ENCODE data around the gene PRKCE.

Gene PRKCE

DNA sequence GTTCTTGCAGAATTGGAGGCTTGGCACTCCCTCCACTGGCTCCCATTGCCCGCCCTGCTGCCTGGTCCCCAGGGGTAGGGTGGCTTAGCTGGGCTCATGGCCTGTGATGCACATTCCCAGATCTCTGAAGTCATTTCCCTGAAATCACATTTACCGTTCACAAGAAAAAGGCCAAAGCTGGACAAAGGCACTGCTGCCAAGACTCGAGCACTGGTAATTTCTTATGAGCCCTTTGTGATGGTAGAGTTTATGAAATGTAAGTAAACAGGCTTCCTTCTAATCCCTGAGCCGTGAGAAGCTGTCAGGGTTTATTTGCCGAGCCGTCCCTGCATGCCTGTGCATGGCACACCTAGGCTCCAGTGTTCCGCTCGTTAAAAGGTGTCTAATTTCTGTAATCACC, 398.6 kb downstream of the PRKCE start:
- DNase-seq (ENCODE audit: low read depth) = no peak

DNA sequence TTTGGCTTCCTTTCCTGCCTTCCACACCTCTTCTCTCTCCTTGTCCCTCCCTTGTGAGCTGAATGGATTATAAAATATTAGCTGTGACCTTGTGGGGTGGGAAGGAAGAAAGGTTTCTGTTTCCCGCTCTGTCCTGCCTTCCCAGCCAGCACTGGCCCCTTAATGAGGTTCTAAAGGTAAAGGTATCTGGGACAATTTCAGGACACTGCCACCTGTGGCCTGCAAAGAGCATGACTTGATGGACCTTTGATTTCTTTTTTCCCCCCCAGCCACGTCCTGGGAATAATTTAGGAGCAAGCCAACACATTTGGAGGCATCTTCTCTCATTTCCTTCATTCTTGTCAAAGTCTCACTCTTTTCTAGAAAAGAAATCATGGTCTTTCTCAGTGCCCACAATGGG, 399.0 kb downstream of the PRKCE start:
- no peak for DNase-seq (ENCODE audit: low read depth)

DNA sequence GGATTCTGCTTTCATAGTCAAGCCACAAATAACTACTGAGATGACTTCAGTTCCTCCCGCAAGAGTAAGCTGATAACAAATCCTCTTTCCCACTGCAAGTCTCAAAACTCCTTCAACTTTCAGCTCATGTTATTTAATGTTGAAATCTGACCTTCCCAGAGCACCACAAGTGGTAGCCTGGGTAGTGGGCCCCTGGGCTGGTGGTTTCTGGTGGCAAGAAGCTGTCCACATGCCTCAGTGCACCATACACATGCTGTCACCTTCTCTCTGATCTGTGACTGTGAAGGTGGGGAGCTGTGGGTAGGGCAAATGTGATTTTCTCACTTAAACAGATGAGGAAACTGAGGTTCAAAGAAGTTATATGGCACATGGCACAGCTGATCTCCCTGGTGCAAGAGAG, 399.6 kb downstream of the PRKCE start:
- DNase-seq (ENCODE audit: low read depth) = no peak

DNA sequence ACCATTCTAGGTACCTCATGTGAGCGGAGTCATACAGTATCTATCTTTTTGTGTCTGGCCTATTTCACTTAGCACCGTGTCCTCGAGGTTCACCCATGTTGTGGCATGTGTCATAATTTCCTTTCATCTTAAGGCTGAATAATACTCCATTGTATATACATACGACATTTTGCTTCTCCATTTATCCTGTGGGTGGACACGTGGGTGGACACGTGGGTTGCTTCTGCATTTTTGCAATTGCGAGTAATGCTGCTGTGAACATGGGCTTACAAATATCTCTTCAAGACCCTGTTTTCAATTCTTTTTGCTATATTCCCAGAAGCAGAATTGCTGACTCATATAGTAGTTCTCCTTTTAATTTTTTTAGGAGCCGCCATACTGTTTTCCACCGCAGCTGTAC, 402.1 kb downstream of the PRKCE start:
- DNase-seq (ENCODE audit: low read depth) = no peak

- no peak for DNase-seq (ENCODE audit: low read depth)
Measured at GRCh38 chr2:46056541-46056940, 405.1 kb downstream of the PRKCE start.

DNA sequence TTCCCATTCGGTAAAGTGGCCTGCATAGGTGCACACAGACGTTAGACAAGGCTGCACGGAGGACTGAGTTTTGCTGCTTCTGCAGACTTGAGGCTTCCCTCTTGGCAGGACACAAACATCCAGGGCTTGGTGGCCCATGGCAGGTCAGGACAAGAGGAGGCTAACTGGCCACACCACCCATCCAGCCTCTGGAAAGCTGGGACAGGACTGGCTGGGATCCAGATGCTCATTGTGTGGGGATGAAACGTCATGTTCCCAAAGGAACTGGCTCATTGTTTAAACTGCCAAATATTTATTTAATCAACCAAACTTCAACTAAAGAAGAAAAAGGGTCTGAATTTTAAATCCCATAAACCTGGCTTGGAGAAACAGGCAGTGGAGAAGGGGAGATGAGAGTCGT, 406.7 kb downstream of the PRKCE start:
- DNase-seq (ENCODE audit: low read depth) = no peak

DNA sequence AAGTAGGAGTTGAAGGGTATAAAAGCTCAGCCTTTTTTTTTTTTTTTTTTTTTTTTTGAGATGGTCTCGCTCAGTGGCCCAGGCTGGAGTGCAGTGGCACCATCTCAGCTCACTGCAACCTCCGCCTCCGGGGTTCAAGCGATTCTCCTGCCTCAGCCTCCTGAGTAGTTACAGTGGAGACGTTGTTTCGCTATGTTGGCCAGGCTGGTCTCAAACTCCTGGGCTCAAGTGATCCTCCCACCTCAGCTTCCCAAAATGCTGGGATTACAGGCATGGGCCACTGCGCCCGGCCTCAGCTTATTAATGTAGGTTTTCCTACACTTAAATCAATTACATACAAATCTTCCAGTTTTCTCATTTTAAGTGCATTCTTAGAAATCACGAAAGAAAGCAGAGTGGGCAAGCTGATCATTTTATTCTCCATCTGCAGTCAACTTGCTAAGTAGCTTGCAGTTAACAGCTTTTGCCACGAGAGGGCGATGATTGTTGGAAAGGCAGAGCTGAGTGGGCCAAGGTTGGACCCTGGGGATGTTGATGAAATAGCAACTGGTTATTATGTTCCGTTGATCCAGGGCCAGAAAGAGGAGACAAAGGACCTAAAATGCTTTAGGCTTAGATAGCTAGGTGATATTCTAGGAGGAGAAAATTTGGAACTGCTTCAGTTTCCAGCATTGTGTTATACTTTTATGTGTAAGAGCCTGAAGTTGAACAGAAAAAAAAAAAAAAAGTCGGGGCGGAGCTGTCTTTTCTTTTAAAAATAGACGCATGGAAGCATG, 411.4 kb downstream of the PRKCE start:
- DNase-seq (ENCODE audit: low read depth) = peak; percentile 52

DNA sequence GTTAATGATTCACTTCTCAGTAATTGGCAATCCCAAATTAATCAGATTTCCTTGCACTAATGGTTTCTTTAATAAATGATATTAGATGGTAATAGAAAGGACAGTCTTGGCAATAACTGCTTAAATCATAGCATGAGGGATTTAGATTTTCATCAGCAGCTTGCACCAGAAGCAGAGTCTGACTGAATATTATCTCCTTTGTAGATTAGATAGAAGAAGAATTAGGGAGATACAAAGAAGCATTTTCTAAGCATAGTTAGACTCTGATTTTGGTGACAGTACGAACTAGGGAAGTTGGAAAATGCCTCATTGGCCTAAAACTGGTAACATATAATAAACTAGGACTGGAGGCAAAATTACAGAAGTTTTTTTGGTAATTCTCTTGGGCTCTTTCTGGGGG, 412.9 kb downstream of the PRKCE start:
- no peak for DNase-seq (ENCODE audit: low read depth)

DNA sequence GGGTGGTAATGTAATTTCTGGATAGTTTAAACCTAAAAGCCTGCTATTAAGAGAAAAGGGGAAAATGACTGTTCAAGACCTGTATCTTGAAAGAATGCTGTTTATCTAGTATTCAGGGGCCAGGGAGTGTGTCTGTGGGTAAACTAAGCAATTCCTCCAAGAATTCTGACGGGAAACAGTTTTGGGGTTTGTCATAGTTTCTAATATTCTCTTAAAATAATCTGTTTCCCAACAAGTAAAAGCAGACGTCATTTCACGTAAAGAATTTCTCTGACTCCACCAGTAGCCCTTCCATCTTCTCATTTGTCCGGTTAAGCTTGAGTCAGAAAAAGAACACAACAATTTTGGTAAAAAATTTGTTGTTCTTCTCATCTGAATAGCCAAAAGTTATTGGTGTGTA, 413.7 kb downstream of the PRKCE start:
- no peak for DNase-seq (ENCODE audit: low read depth)

GRCh38 chr2:46066116-46066515, 414.6 kb downstream of the PRKCE start:
- DNase-seq (ENCODE audit: low read depth) = no peak

DNA sequence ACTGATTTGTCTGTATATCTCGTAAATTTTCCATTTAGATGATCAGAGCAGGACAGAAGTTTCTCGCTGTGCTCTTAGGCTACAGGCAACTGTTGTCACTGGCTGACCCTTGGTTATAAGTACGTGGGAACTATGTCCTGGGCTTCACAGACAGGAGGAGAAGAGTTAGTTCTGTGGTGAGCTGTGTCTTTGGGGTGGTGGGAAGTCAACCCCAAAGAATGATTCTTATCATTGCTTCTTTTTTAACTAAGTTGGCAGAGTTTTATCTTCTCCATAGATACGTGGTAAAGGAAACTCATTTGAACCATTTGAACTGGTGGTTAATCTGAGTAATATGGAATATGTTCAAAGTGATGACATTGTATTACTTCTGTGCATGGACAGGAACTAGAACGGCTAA, 415.1 kb downstream of the PRKCE start:
- no peak for DNase-seq (ENCODE audit: low read depth)

DNA sequence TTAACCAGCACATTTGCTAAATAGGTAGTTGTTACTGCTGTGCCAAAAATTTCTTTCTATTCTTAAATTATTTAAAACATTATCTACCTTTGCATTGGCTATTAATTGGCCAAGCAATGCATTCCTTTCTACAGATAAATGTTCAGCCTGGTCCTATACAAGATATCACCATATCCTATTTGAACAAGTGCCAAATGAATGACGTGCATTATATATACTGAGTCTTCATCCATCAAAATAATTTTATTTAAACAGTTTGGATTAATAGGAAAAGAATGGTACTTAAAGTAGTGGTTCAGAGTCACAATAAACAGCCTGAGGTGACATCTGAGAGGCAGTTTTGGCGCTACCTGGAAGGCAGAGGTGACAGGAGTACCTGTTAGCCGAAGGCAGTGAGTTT, 415.6 kb downstream of the PRKCE start:
- no peak for DNase-seq (ENCODE audit: low read depth)

DNA sequence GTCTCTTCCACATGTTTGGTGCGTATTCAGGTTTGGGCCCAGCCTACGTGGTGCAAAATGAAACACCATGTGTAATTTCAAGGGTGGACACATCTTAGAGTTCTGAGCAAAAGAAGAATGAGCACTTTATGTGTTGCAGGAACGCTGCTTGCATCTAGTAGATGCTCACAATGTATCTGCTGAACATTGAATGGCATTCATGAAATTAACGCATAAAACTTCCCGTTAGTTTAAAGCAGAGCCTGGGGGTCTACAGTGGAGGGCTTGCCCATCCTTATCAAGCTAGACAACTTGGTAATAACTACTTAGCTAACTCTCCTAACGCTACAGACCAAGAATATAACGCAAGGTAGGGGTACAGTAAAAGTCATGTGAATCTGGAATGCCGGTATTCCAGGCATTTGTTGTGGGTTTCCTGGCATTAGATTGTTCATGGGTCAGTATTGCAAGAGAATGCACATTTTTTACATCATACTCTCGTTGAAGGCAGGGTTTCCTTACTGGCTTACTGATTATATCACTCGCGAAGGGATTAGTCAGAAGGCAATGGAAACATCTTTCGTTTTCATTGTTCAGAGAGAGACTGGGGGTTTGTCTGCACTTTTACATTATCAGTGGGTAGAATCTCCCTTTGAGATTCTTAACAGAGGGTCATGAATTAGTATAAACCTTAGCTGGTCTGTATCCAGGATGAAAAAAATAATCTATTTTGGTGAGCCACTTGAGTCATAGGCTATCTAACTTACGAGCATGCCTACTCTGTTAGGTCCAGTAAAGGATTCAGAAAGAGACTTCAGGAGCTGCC, 416.2 kb downstream of the PRKCE start:
- peak; percentile 98 for DNase-seq (ENCODE audit: low read depth)

- DNase-seq (ENCODE audit: low read depth) = no peak
Measured at GRCh38 chr2:46068636-46069035, 417.2 kb downstream of the PRKCE start.

DNA sequence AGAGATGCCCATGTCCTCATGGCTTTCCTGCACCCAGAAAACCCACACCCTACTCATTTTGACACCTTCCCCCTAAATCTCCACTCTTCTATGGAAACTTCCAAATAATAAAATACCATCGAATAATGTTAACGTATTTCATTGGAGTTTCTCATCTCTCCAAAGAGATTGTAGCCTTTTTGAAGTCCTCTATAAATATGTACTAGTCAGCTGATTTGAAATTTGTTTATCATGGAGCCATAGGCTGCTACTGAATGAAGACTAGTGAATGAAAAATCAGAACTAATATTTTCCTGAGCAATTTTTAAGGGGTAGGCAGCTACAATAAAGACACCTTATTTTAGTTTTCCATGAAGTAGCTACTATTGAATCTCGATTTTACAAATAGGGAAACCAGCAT, 419.6 kb downstream of the PRKCE start:
- no peak for DNase-seq (ENCODE audit: low read depth)

- DNase-seq (ENCODE audit: low read depth) = peak; percentile 65
Measured at GRCh38 chr2:46072101-46072820, 420.8 kb downstream of the PRKCE start.

- DNase-seq (ENCODE audit: low read depth) = peak; percentile 98
Measured at GRCh38 chr2:46073540-46074046, 422.1 kb downstream of the PRKCE start.

DNA sequence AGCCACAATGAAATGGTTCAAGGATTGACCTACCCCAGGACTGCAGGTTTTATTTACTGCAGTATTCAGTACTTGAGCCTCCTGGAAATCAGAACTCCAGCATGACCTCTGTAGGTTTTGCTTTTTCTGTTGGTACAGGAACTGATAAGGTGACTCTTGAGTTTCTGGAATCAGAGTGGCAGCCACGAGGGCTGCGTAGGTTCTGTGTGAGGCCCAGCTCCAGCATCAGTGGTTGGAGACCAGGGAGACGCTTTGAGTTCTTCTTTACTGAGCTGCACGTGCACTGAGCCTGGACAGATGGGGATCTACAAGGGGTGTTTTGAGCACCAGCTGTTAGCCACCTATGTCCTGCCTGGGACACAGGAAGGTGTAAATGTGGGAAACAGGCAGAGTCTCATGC, 423.0 kb downstream of the PRKCE start:
- DNase-seq (ENCODE audit: low read depth) = no peak

- no peak for DNase-seq (ENCODE audit: low read depth)
Measured at GRCh38 chr2:46075848-46076247, 424.4 kb downstream of the PRKCE start.

DNA sequence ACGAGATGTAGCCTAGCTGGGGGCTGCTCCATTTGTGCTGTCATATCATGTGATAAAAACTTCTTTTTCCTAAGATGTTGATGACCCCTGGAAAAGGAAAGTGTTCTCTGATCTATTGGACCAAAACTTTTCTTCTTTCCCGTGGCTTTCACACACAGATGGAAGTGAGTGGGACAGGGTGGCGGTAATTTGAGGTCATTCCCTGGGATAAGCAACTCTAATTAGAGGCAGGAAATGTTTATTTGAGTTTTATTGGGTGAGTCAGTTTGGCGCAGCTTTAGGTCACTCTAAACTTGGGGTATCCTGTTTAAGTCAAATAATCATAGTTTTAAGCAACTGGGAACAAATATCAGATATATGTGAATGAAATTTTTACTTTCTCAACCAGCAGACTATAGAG, 424.8 kb downstream of the PRKCE start:
- DNase-seq (ENCODE audit: low read depth) = no peak

DNA sequence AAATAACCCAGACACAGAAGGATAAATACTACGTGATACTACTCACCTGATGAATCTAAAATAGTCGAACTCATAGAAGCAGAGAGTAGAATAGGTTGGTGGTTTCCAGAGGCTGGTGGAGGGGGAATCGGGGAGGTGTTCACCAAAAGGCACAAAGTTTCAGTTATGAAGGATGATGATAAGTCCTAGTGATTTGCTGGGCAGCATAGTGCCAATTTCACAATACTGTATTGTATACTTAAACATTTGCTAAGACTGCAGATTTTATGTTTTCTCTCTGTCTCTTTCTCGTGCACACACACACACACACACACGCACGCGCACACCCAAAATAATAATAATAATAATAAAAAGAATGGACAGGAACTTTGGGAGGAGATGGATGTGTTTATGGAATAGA, 425.4 kb downstream of the PRKCE start:
- no peak for DNase-seq (ENCODE audit: low read depth)

DNA sequence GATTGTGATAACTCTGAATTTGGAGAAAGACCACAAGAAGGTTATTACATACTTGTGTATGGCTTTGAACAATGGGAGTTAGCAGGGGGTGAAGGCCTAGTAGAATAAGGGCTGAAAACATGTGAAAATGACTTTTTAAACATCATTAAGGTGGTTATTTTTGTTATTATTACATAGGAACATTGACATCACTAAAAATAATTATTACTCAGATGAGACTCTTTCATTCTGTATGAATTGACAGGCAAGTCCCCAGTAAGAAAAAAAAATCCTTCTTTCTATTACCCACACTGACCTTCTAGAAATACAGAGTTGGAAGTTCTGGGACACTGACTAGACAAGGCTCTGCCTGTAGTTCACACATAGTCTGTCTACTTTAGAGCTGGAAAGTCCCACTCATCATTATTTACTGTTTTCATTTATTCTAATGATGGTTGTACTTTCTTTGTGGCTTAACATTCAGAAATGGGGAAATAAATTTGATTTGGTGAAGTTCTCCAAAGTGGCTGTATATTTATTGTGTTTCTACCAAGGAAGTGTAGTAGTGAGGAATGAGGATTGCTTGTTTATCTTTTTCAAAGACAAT, 426.1 kb downstream of the PRKCE start:
- no peak for DNase-seq (ENCODE audit: low read depth)

All from GM04503 (cell line).